OCI-LY7 (cell line): Measurements from ENCODE around the gene DIP2C. TPM values are rescaled to one million over a fixed set of nuclear protein-coding genes. Genes with fewer than 3 reads are reported as not detected.

Experiments
- BruUV-seq: library from RNA; stranded (reverse); fragments of 400-500 nt; replicated peaks from 2 replicates; lab custom pipeline; 2021; lab: Mats Ljungman, UMichigan
- CTCF ChIA-PET: fragments of 300-600 bp; sonication (Branson Sonifier 250); formaldehyde crosslinking; loops from one replicate; lab custom pipeline; 2022; ENCODE audit warnings: antibody characterized with exemption; ENCODE audit not compliant: unreplicated experiment; lab: Charles Lee
- POLR2A ChIA-PET: fragments of 300-600 bp; sonication (Branson Sonifier 250); formaldehyde crosslinking; loops from one replicate; lab custom pipeline; 2022; ENCODE audit warnings: antibody characterized with exemption; lab: Charles Lee
- DNase-seq: peaks from one replicate; pipeline ENCODE4 v3.0.0-alpha.2; 2015; ENCODE audit warnings: low spot score
- H2AFZ ChIP-seq: fragments of 200-600 bp; sonication (generic), shearing (Covaris generic); 2 replicates; pipeline ENCODE4 v1.6.1; 2014; ENCODE audit warnings: mild to moderate bottlenecking, antibody characterized with exemption, low read length, moderate library complexity
- H3K27ac ChIP-seq: fragments of 200-600 bp; sonication (generic); 2 replicates; pipeline ENCODE4 v1.5.1; 2014; ENCODE audit warnings: mixed run types, low read depth, mild to moderate bottlenecking, moderate library complexity, low read length, inconsistent platforms; ENCODE audit not compliant: poor library complexity, severe bottlenecking
- H3K36me3 ChIP-seq: fragments of 200-600 bp; sonication (generic); 2 replicates; pipeline ENCODE4 v1.6.1; 2014; ENCODE audit warnings: mild to moderate bottlenecking, antibody characterized with exemption, low read length, moderate library complexity, mixed read lengths; ENCODE audit not compliant: insufficient read depth
- H3K4me1 ChIP-seq: fragments of 200-600 bp; sonication (generic); 2 replicates; pipeline ENCODE4 v1.5.1; 2014; ENCODE audit warnings: mild to moderate bottlenecking, low read length; ENCODE audit not compliant: insufficient read depth, poor library complexity, severe bottlenecking
- H3K4me2 ChIP-seq: fragments of 200-600 bp; sonication (generic); 2 replicates; pipeline ENCODE4 v1.6.1; 2014; ENCODE audit warnings: mild to moderate bottlenecking, low read length
- H3K4me3 ChIP-seq: fragments of 200-600 bp; sonication (generic); 2 replicates; pipeline ENCODE4 v1.5.1; 2014; ENCODE audit warnings: mild to moderate bottlenecking, low read depth, low read length; ENCODE audit not compliant: poor library complexity, severe bottlenecking
- H3K79me2 ChIP-seq: fragments of 200-600 bp; sonication (generic); 2 replicates; pipeline ENCODE4 v1.6.1; 2016; ENCODE audit warnings: low read depth, mild to moderate bottlenecking, low read length, moderate library complexity, mixed read lengths; ENCODE audit not compliant: insufficient read depth
- H3K9me2 ChIP-seq: fragments of 200-600 bp; sonication (generic); 2 replicates; pipeline ENCODE4 v1.6.1; 2016; ENCODE audit warnings: mild to moderate bottlenecking, low read length, mixed read lengths; ENCODE audit not compliant: insufficient read depth
- H3K9me3 ChIP-seq: fragments of 200-600 bp; sonication (generic); 2 replicates; pipeline ENCODE4 v1.6.1; 2014; ENCODE audit warnings: mild to moderate bottlenecking, mixed run types, low read length, mixed read lengths
- H4K20me1 ChIP-seq: fragments of 200-600 bp; sonication (generic); 2 replicates; pipeline ENCODE4 v1.6.1; 2014; ENCODE audit warnings: mild to moderate bottlenecking, antibody characterized with exemption, low read length, moderate library complexity, mixed read lengths; ENCODE audit not compliant: insufficient read depth
- EZH2phosphoT487 ChIP-seq: fragments of 200-600 bp; sonication (generic); IDR thresholded peaks from 2 replicates; pipeline ENCODE4 v1.6.1; 2018; ENCODE audit warnings: low read depth, borderline replicate concordance, mild to moderate bottlenecking, mixed run types, antibody characterized with exemption, low read length, moderate library complexity, mixed read lengths
- intact Hi-C: fragments of 100-400 bp; cut with micrococcal nuclease; formaldehyde crosslinking; loops from one replicate; pipeline ENCODE4 v1.10.0; 2022; ENCODE audit not compliant: unreplicated experiment
- total RNA-seq, 2 experiments: library from RNA; depleted of rRNA in 1 of 2; stranded (reverse); fragments of >200 nt in 1 of 2; shearing (Covaris generic) in 1 of 2; gene quantifications; 2 replicates each; pipeline ENCODE4 v1.2.3, GENCODE V29; 2014 to 2022
- TF ChIP-seq, protein P1 (sequence below): fragments of 200-600 bp; sonication (generic); conservative IDR thresholded peaks from 2 replicates; pipeline ENCODE4 v1.5.1; 2014; ENCODE audit warnings: mild to moderate bottlenecking, antibody characterized with exemption, low read length, moderate library complexity, mixed read lengths

DIP2C gene
- total RNA-seq, 2 experiments from 2014 or later = 10.9 to 29.5 TPM

GRCh38 chr10:605632-606325 is 83.7 kb downstream of the DIP2C start:
- Histone ChIP-seq H2AFZ (no peak overlapping the region), H3K79me2 (no peaks in the 10 kb centered on the region), H3K27ac (no peak overlapping the region), H3K4me2 (peak overlapping the region; percentile 35; the same call in 1 of the 2 replicates), H3K4me3 (no peak overlapping the region), H4K20me1 (no peaks in the 10 kb centered on the region), H3K9me2 (no peaks in the 10 kb centered on the region), H3K9me3 (no peaks in the 10 kb centered on the region), H3K36me3 (no peaks in the 10 kb centered on the region), H3K4me1 (no peaks in the 10 kb centered on the region)
- TF ChIP-seq EZH2phosphoT487 = no peak
- TF ChIP-seq, protein P1, sequence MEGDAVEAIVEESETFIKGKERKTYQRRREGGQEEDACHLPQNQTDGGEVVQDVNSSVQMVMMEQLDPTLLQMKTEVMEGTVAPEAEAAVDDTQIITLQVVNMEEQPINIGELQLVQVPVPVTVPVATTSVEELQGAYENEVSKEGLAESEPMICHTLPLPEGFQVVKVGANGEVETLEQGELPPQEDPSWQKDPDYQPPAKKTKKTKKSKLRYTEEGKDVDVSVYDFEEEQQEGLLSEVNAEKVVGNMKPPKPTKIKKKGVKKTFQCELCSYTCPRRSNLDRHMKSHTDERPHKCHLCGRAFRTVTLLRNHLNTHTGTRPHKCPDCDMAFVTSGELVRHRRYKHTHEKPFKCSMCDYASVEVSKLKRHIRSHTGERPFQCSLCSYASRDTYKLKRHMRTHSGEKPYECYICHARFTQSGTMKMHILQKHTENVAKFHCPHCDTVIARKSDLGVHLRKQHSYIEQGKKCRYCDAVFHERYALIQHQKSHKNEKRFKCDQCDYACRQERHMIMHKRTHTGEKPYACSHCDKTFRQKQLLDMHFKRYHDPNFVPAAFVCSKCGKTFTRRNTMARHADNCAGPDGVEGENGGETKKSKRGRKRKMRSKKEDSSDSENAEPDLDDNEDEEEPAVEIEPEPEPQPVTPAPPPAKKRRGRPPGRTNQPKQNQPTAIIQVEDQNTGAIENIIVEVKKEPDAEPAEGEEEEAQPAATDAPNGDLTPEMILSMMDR = no peak
- no peak for DNase-seq
- BruUV-seq = no TSS peak
- POLR2A ChIA-PET = no interaction called here
- CTCF ChIA-PET = no interaction called here
- intact Hi-C loops = no loop called here

- H3K4me2 ChIP-seq = peak overlapping the region; percentile 35; the same call in 1 of the 2 replicates
- no TSS peak for BruUV-seq
Observed at GRCh38 chr10:604716-605631, 84.5 kb downstream of the DIP2C start.

More at GRCh38 chr10:604716-605631, 84.5 kb downstream of the DIP2C start:
- no peak overlapping the region for H2AFZ ChIP-seq
- no peak for DNase-seq
- ChIA-PET CTCF (no interaction called here), POLR2A (interaction anchor here (0.6 kb wide), 1 partner anchor 11 kb away, joined by 3 read pairs; no protein-coding TSS in a partner anchor)
- no peak for TF ChIP-seq EZH2phosphoT487
- TF ChIP-seq, protein P1 = no peak
- H3K36me3 ChIP-seq = no peaks in the 10 kb centered on the region
- no peaks in the 10 kb centered on the region for H4K20me1 ChIP-seq
- no peaks in the 10 kb centered on the region for H3K9me2 ChIP-seq
- intact Hi-C loops = no loop called here
- H3K9me3 ChIP-seq = no peaks in the 10 kb centered on the region
- H3K27ac ChIP-seq = no peak overlapping the region
- no peaks in the 10 kb centered on the region for H3K79me2 ChIP-seq
- H3K4me3 ChIP-seq = no peak overlapping the region
- no peaks in the 10 kb centered on the region for H3K4me1 ChIP-seq
